ENCODE data around the gene C4orf51.

GRCh38 chr4:145698507-145698906 lies 18.6 kb downstream of the C4orf51 start:
- TF ChIP-seq EZH2 (IDR thresholded peaks at IDR 0.05; ENCODE audit: low read depth, low read length, severe bottlenecking), result no peak
- no peak for TF ChIP-seq CTCF (IDR thresholded peaks at IDR 0.05; ENCODE audit: control extremely low read depth in 1 of 3, insufficient read depth in 1 of 3, low read depth in 1 of 3, low read length in 3 of 3)
- TF ChIP-seq RAD21 (IDR thresholded peaks at IDR 0.05 in 1 of 2, conservative IDR thresholded peaks at IDR 0.05 in 1 of 2; ENCODE audit: low read depth in 2 of 2, low read length in 2 of 2), result no peak
- TF ChIP-seq USF2 (IDR thresholded peaks at IDR 0.05; ENCODE audit: low read length), result no peak
- no peak for TF ChIP-seq EP300 (IDR thresholded peaks at IDR 0.05; ENCODE audit: borderline replicate concordance in 1 of 2, low read depth in 2 of 2, low read length in 2 of 2)
- TF ChIP-seq CREB1 (IDR thresholded peaks at IDR 0.05), result no peak
- no peak for TF ChIP-seq POLR2A (IDR thresholded peaks at IDR 0.05; ENCODE audit: control extremely low read depth in 1 of 2, low read depth in 2 of 2, low read length in 2 of 2)
- no peak for TF ChIP-seq SP1 (IDR thresholded peaks at IDR 0.05; ENCODE audit: low read depth, low read length)
- no peak for TF ChIP-seq SP4 (IDR thresholded peaks at IDR 0.05; ENCODE audit: low read length)
- TF ChIP-seq SUZ12 (IDR thresholded peaks at IDR 0.05; ENCODE audit: low read length), result no peak
- TF ChIP-seq BACH1 (IDR thresholded peaks at IDR 0.05; ENCODE audit: low read length), result no peak
- no peak for TF ChIP-seq POU5F1 (IDR thresholded peaks at IDR 0.05; ENCODE audit: low read depth, low read length)

Measured in H1 (cell line).